Adipocyte (in vitro differentiated cells): Measurements from ENCODE around the gene TRIM72.
"Not testable (repeated sequence)": the region's sequence is repeated elsewhere in the genome, so short reads cannot be mapped to it uniquely, and the experiment has no call there.

ENCODE experiments used
- DNase-seq: peaks from one replicate; pipeline ENCODE4 v3.0.0-alpha.2; 2015; ENCODE audit warnings: low read depth
- H3K27me3 ChIP-seq: replicated peaks from 2 replicates; pipeline ENCODE4 v1.7.0; 2013; ENCODE audit warnings: mild to moderate bottlenecking, low read length, moderate library complexity; ENCODE audit not compliant: control insufficient read depth, insufficient read depth
- H3K36me3 ChIP-seq: 2 replicates; pipeline ENCODE4 v1.7.0; 2013; ENCODE audit warnings: low read length, mild to moderate bottlenecking, moderate library complexity; ENCODE audit not compliant: control insufficient read depth, insufficient read depth, severe bottlenecking
- H3K4me1 ChIP-seq: 2 replicates; pipeline ENCODE4 v1.7.0; 2013; ENCODE audit warnings: mild to moderate bottlenecking, low read length, moderate library complexity; ENCODE audit not compliant: control insufficient read depth, insufficient read depth
- H3K4me3 ChIP-seq: 2 replicates; pipeline ENCODE4 v1.7.0; 2013; ENCODE audit warnings: mild to moderate bottlenecking, low read length, moderate library complexity
- H3K9ac ChIP-seq: 2 replicates; pipeline ENCODE4 v1.7.0; 2013; ENCODE audit warnings: mild to moderate bottlenecking, low read length, moderate library complexity
- H3K9me3 ChIP-seq: 2 replicates; pipeline ENCODE4 v1.7.0; 2013; ENCODE audit warnings: mild to moderate bottlenecking, low read length, moderate library complexity; ENCODE audit not compliant: control insufficient read depth

Gene TRIM72

GRCh38 chr16:31192856-31193642 lies 20.9 kb upstream of the TRIM72 start:
- Histone ChIP-seq H3K36me3 (peaks cover 91% of the 10 kb centered on the region), H3K4me1 (peaks cover 4% of the 10 kb centered on the region)

DNA sequence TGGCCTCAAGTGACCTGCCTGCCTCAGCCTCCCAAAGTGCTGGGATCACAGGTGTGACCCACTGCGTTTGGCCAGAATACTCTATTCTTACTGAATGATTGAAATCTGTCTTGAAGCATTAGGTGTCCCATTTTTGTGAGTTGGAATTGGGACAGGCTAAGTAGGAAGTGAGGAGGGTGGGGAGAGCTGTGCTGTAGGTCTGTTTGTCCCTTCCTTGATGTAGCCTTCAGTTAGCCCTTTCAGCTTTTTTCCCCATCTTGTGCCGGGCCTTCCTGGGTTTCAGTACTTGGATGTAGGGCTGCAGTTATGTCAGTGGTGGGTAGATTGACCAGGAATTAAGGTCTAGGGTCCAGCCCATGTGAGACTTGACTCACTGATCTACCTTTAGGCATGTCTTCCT lies 20.0 kb upstream of the TRIM72 start:
- H3K27me3 ChIP-seq = no peaks in the 10 kb centered on the region
- DNase-seq = no peak
- H3K9me3 ChIP-seq = no peaks in the 10 kb centered on the region
- H3K4me1 ChIP-seq = peaks cover 12% of the 10 kb centered on the region
- H3K4me3 ChIP-seq = no peak overlapping the region
- H3K9ac ChIP-seq = no peak overlapping the region
- peaks cover 83% of the 10 kb centered on the region for H3K36me3 ChIP-seq

More at GRCh38 chr16:31192856-31193642, 20.9 kb upstream of the TRIM72 start:
- no peak overlapping the region for H3K9ac ChIP-seq
- H3K4me3 ChIP-seq = no peak overlapping the region
- peak; percentile 0 for DNase-seq
- no peaks in the 10 kb centered on the region for H3K9me3 ChIP-seq
- H3K27me3 ChIP-seq = no peaks in the 10 kb centered on the region

DNA sequence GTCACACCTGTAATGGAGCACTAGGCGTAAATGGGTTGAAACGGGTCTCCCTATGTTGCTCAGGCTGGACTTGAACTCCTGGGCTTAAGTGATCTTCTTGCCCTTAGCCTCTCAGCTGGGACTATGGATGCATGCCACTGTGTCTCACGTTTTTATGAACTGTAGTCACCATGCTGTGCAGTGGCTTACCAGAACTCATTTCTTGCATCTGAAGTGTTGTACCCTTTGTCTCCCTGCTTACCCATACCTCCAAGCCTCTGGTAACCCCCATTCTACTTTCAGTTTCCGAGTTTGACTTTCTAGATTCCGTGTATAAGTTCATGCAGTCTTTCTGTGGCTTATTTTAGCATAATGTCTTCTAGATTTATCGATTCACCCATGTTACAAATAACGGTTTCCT lies 19.0 kb upstream of the TRIM72 start:
- H3K27me3 ChIP-seq = no peaks in the 10 kb centered on the region
- no peak overlapping the region for H3K4me3 ChIP-seq
- peaks cover 12% of the 10 kb centered on the region for H3K4me1 ChIP-seq
- DNase-seq = no peak
- H3K9ac ChIP-seq = no peak overlapping the region
- no peaks in the 10 kb centered on the region for H3K9me3 ChIP-seq
- H3K36me3 ChIP-seq = peaks cover 80% of the 10 kb centered on the region

- not testable (repeated sequence) for H3K9me3 ChIP-seq, H3K9ac ChIP-seq, H3K27me3 ChIP-seq, H3K4me3 ChIP-seq, DNase-seq
- H3K4me1 ChIP-seq = peaks cover 19% of the 10 kb centered on the region
- peaks cover 71% of the 10 kb centered on the region for H3K36me3 ChIP-seq
These were observed 18.1 kb upstream of the TRIM72 start for GRCh38 chr16:31195861-31196260.

DNA sequence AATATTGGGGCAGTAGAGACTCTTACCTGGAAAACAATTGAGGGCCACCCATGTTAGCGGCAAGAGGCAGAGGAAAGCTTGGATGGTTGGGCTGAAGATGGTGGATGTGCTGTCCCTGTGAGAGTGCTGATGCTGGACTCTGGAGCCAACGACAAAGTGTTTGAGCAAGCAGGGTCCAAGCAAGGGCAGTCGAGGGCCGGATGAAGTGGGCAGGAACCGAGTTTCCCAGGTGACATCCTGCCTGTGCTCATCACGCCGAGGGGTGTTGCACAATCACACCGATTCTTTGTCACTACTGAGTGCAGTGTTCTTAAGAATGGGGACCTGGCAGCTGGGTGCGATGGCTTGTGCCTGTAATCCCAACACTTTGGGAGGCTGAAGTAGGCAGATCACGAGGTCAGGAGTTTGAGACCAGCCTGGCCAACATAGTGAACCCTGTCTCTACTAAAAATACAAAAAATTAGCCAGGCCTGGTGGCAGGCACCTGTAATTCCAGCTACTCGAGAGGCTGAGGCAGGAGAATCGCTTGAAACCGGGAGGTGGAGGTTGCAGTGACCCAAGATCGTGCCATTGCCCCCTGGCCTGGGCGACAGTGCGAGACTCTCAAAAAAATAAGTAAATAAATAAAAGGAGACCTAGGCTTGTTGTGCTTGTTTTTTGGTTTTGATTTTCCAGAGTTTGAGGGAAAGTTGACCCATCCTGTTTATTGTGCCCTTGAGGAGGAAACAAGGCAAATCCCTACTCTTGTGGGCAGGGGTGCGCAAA lies 17.4 kb upstream of the TRIM72 start:
- Histone ChIP-seq H3K36me3 (peaks cover 64% of the 10 kb centered on the region), H3K4me3 (no peak overlapping the region), H3K9ac (no peak overlapping the region), H3K9me3 (no peaks in the 10 kb centered on the region), H3K27me3 (no peaks in the 10 kb centered on the region), H3K4me1 (peaks cover 25% of the 10 kb centered on the region)
- no peak for DNase-seq

- peaks cover 46% of the 10 kb centered on the region for H3K36me3 ChIP-seq
- no peaks in the 10 kb centered on the region for H3K27me3 ChIP-seq
- H3K4me3 ChIP-seq = no peak overlapping the region
- DNase-seq = no peak
- peak overlapping the region; percentile 16 for H3K9ac ChIP-seq
- no peaks in the 10 kb centered on the region for H3K9me3 ChIP-seq
- peaks cover 28% of the 10 kb centered on the region for H3K4me1 ChIP-seq
These were observed 15.6 kb upstream of the TRIM72 start for GRCh38 chr16:31198207-31198882.

DNA sequence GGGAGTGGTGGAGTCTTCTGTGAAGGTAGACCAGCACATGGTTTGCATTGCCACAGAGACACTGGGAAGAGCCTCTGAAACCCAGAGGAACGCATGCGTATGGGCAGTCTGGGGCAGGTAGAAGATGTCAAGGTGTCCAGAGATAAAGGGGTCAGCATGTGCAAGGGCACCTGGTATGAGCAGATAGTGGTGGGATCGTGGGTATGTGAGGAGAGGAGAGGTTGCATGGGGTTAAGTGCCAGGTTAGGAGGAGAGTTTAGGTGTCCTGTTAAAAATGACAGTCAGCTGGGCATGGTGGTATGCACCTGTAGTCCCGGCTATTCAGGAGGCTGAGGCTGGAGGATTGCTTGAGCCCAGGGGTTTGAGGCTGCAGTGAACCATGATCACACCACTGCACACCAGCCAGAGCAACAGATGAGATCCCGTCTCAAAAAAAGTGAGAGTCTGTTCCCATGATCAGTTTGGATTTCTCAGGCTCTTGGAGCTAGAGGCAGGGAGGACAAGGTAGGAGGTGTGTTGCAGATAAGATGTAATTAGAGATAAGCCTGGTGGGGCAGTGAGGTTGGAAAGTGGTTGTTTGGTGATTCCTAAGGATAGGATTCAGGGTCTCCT lies 14.4 kb upstream of the TRIM72 start:
- Histone ChIP-seq H3K9ac (no peak overlapping the region), H3K27me3 (no peaks in the 10 kb centered on the region), H3K36me3 (peaks cover 34% of the 10 kb centered on the region), H3K4me1 (peaks cover 28% of the 10 kb centered on the region), H3K4me3 (no peak overlapping the region), H3K9me3 (no peaks in the 10 kb centered on the region)
- no peak for DNase-seq

DNA sequence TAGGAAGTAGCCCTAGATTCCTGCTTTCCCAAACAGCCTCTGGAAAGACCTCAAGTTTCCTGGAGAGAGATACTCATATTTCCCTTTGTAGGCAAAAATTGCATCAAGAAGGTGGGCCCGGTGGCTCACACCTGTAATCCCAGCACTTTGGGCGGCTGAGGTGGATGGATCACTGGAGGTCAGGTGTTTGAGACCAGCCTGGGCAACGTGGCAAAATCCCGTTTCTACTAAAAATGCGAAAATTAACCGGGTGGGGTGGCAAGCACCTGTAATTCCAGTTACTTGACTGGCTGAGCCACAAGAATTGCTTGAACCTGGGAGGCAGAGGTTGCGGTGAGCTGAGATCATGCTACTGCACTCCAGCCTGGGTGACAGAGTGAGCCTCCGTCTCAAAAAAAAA lies 13.8 kb upstream of the TRIM72 start:
- not testable (repeated sequence) for DNase-seq, H3K27me3 ChIP-seq, H3K4me3 ChIP-seq, H3K9me3 ChIP-seq, H3K9ac ChIP-seq
- peaks cover 28% of the 10 kb centered on the region for H3K36me3 ChIP-seq
- peaks cover 28% of the 10 kb centered on the region for H3K4me1 ChIP-seq

DNA sequence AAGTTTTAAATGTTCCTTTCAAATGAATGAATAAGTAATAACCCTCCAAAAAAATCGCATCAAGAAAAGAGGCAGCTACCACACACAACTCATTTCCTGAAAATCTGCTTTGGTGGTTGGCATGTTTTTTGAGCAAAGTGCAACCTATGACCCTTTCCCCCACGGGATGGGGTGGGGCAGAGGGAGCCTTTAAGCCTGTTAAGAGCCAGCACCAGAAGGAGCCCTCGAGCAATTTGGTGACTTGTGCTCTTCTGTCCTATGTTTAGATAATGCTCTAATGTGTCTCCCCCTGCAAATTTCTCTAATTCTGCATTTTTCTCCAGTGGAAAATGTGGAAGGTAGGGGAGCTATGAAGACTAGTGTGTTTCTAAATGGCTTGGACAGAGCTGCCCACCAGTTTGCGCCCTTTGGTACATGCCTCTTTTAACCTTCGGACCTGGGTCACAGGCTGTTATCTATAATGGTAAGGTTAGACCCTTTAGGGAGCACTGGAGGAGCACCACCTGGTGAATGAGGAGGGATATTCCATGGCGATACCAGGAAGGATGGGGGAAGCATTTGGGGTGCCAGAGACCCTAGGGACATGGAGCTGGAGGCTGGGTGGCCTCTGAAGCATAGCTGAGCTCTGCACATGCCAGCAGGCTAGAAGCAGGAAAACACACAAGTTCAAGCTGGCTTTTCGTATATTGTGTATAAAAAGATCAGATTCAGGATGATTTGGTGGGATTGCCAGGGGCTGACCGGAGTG lies 12.9 kb upstream of the TRIM72 start:
- DNase-seq = peak; percentile 37
- Histone ChIP-seq H3K9ac (peak overlapping the region; percentile 84), H3K27me3 (no peaks in the 10 kb centered on the region), H3K9me3 (no peaks in the 10 kb centered on the region), H3K4me1 (peaks cover 28% of the 10 kb centered on the region), H3K4me3 (peak overlapping the region; percentile 84), H3K36me3 (peaks cover 19% of the 10 kb centered on the region)

DNA sequence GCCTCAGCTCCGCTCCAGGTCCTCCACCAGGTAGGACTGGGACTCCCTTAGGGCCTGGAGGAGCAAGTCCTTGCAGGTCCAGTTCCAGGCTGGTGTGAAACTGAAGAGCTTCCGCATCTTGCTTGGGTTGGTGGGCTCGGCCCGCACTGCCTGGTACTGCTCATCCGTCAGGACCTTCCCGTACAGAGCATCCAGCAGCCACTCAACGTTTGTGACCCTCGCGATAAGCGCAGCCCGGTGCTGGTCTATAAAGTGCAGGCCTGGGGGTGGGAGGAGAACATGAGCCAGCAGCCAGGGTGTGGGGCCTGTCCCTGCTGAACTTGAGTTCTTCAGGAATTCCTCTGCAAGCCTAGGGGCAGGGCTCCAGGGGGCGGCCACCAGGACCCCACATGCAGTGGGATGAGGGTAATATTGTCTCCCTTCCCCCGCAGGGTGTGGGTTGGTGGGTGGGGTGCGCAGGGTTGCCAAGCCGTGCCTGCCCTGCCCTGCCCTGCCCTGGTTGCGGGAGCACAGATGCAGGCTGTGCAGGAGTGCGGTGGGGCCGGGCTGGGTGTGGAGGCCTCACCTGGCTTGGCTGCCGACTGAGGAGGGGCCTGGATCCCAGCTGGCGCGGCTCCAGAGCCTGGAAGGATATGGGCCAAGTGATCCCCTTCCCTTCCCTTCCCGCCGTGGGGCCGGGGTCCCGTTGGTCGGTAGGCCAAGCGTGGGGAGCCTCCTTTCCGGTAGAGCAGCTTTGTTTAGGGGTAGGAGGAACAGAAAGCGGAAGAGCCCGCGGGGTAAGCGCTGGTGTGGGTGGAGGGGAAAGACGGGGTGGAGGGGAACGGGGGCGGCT lies 12.1 kb upstream of the TRIM72 start:
- peaks cover 28% of the 10 kb centered on the region for H3K4me1 ChIP-seq
- no peak for DNase-seq
- H3K36me3 ChIP-seq = peaks cover 11% of the 10 kb centered on the region
- peak overlapping the region; percentile 84 for H3K9ac ChIP-seq
- H3K4me3 ChIP-seq = peak overlapping the region; percentile 84
- H3K9me3 ChIP-seq = no peaks in the 10 kb centered on the region
- peaks cover 4% of the 10 kb centered on the region for H3K27me3 ChIP-seq
